Mammary epithelial cell (primary cell): ENCODE results near the gene MSH4.

Experiments used
- EZH2 ChIP-seq: IDR thresholded peaks from 2 replicates; pipeline ENCODE4 v1.6.1; 2012; ENCODE audit warnings: low read length, inconsistent platforms, borderline replicate concordance
- TF ChIP-seq, protein P1 (sequence below), 2 donors: IDR thresholded peaks in 1 of 2; conservative IDR thresholded peaks in 1 of 2; 2 replicates each; pipeline ENCODE4 v1.5.1; 2011 to 2012; ENCODE audit warnings: inconsistent platforms in 2 of 2, low read length in 2 of 2, mild to moderate bottlenecking in 2 of 2, control low read depth in 1 of 2, low read depth in 1 of 2; ENCODE audit not compliant: insufficient read depth in 1 of 2; ENCODE audit errors: extremely low read depth in 1 of 2

DNA sequence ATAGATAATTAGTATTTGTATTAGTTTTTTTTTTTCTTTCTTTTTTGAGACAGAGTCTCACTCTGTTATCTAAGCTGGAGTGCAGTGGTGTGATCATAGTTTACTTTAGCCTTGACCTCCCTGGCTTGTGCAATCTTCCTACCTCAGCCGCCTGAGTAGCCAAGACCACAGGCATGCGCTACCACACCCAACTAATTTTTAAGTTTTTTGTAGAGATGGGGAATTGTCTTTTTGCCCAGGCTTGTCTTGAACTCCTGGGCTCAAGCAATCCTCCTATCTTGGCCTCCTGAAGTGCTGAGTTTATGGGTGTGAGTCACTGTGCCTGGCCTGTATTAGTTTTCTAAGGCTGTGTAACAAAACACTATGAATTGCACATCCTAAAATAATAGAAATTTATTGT, 58.3 kb downstream of the MSH4 start:
- TF ChIP-seq, protein P1, sequence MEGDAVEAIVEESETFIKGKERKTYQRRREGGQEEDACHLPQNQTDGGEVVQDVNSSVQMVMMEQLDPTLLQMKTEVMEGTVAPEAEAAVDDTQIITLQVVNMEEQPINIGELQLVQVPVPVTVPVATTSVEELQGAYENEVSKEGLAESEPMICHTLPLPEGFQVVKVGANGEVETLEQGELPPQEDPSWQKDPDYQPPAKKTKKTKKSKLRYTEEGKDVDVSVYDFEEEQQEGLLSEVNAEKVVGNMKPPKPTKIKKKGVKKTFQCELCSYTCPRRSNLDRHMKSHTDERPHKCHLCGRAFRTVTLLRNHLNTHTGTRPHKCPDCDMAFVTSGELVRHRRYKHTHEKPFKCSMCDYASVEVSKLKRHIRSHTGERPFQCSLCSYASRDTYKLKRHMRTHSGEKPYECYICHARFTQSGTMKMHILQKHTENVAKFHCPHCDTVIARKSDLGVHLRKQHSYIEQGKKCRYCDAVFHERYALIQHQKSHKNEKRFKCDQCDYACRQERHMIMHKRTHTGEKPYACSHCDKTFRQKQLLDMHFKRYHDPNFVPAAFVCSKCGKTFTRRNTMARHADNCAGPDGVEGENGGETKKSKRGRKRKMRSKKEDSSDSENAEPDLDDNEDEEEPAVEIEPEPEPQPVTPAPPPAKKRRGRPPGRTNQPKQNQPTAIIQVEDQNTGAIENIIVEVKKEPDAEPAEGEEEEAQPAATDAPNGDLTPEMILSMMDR (conservative IDR thresholded peaks at IDR 0.05 in 1 of 2, IDR thresholded peaks at IDR 0.05 in 1 of 2; ENCODE audit: extremely low read depth in 1 of 2, insufficient read depth in 1 of 2, low read depth in 1 of 2, low read length in 2 of 2), result no peak
- TF ChIP-seq EZH2, result no peak
